Neural progenitor cell (in vitro differentiated cells): ENCODE measurements around the gene APOBEC3A. TPM values are rescaled to one million over a fixed set of nuclear protein-coding genes. Genes with fewer than 3 reads are reported as not detected.

Experiments
- DNase-seq: peaks from one replicate; pipeline ENCODE4 v3.0.0-alpha.2; 2016; ENCODE audit warnings: low spot score
- H2AFZ ChIP-seq: fragments of 200-600 bp; sonication (generic); replicated peaks from 2 replicates; pipeline ENCODE4 v1.6.1; 2016; ENCODE audit warnings: antibody characterized with exemption
- H3F3A ChIP-seq: fragments of 200-600 bp; sonication (generic); 2 replicates; pipeline ENCODE4 v1.6.1; 2016; ENCODE audit warnings: antibody characterized with exemption, low read depth
- H3K27ac ChIP-seq: fragments of 200-600 bp; sonication (generic); 2 replicates; pipeline ENCODE4 v1.5.1; 2016; ENCODE audit warnings: mild to moderate bottlenecking
- H3K27me3 ChIP-seq: fragments of 200-600 bp; sonication (generic); 2 replicates; pipeline ENCODE4 v1.6.1; 2016; ENCODE audit warnings: mild to moderate bottlenecking, moderate library complexity
- H3K36me3 ChIP-seq: fragments of 200-600 bp; sonication (generic); 2 replicates; pipeline ENCODE4 v1.5.1; 2016
- H3K4me1 ChIP-seq: fragments of 200-600 bp; sonication (generic); 2 replicates; pipeline ENCODE4 v1.6.1; 2016; ENCODE audit warnings: mixed run types
- H3K4me2 ChIP-seq: fragments of 200-600 bp; sonication (generic); 2 replicates; pipeline ENCODE4 v1.6.1; 2016
- H3K4me3 ChIP-seq: fragments of 200-600 bp; sonication (generic); 2 replicates; pipeline ENCODE4 v1.5.1; 2016
- H3K79me2 ChIP-seq: fragments of 200-600 bp; sonication (generic); 2 replicates; pipeline ENCODE4 v1.6.1; 2016; ENCODE audit warnings: low read depth
- H3K9ac ChIP-seq: fragments of 200-600 bp; sonication (generic); 2 replicates; pipeline ENCODE4 v1.6.1; 2016
- H3K9me3 ChIP-seq: fragments of 200-600 bp; sonication (generic); 2 replicates; pipeline ENCODE4 v1.5.1; 2016; ENCODE audit warnings: low read depth
- H4K20me1 ChIP-seq: fragments of 200-600 bp; sonication (generic); 2 replicates; pipeline ENCODE4 v1.6.1; 2016; ENCODE audit warnings: low read depth
- H3K27ac Mint-ChIP-seq: 3 replicates; pipeline ENCODE4 v1.8.0; 2021; ENCODE audit warnings: mixed read lengths
- H3K27me3 Mint-ChIP-seq: 2 replicates; pipeline ENCODE4 v1.8.0; 2022; ENCODE audit warnings: low read depth, mild to moderate bottlenecking, inconsistent platforms, moderate library complexity, mixed read lengths; ENCODE audit not compliant: insufficient read depth
- H3K36me3 Mint-ChIP-seq: 3 replicates; pipeline ENCODE4 v1.8.0; 2021; ENCODE audit warnings: mixed read lengths
- H3K4me1 Mint-ChIP-seq: 3 replicates; pipeline ENCODE4 v1.8.0; 2021; ENCODE audit warnings: mixed read lengths
- H3K4me3 Mint-ChIP-seq: 3 replicates; pipeline ENCODE4 v1.8.0; 2021; ENCODE audit warnings: mild to moderate bottlenecking, moderate library complexity, mixed read lengths
- H3K9me3 Mint-ChIP-seq: 3 replicates; pipeline ENCODE4 v1.8.0; 2020; ENCODE audit warnings: mixed read lengths
- CTCF ChIP-seq: fragments of 200-600 bp; sonication (generic); IDR thresholded peaks from 2 replicates; pipeline ENCODE4 v1.5.1; 2017; ENCODE audit warnings: antibody characterized with exemption, mild to moderate bottlenecking
- EZH2 ChIP-seq: fragments of 200-600 bp; sonication (generic); IDR thresholded peaks from 2 replicates; pipeline ENCODE4 v1.6.1; 2017; ENCODE audit warnings: antibody characterized with exemption, mild to moderate bottlenecking, moderate library complexity
- EZH2phosphoT487 ChIP-seq: fragments of 200-600 bp; sonication (generic); IDR thresholded peaks from 2 replicates; pipeline ENCODE4 v1.6.1; 2017; ENCODE audit warnings: antibody characterized with exemption
- total RNA-seq: library from RNA; depleted of rRNA; stranded (reverse); fragments of >200 nt; gene quantifications from 2 replicates; pipeline ENCODE4 v1.2.3, GENCODE V29; 2015; ENCODE audit warnings: low replicate concordance

Gene APOBEC3A
- total RNA-seq, 1 donor from 2014 or later = not detected

GRCh38 chr22:38963872-38964271 is 6.5 kb downstream of the APOBEC3A start:
- peak overlapping the region; percentile 33 for H3K27ac Mint-ChIP-seq
- Histone ChIP-seq H3K79me2 (no peaks in the 10 kb centered on the region), H3K27ac (no peak overlapping the region), H3K9ac (no peak overlapping the region), H3K9me3 (no peaks in the 10 kb centered on the region), H3K36me3 (no peaks in the 10 kb centered on the region), H3K4me2 (no peak overlapping the region), H3K4me3 (no peak overlapping the region), H2AFZ (no peak overlapping the region), H3K4me1 (no peaks in the 10 kb centered on the region), H4K20me1 (no peaks in the 10 kb centered on the region), H3F3A (no peaks in the 10 kb centered on the region), H3K27me3 (no peaks in the 10 kb centered on the region)
- H3K9me3 Mint-ChIP-seq = no peaks in the 10 kb centered on the region
- H3K4me3 Mint-ChIP-seq = peak overlapping the region; percentile 65
- H3K27me3 Mint-ChIP-seq = peaks cover 7% of the 10 kb centered on the region
- no peaks in the 10 kb centered on the region for H3K36me3 Mint-ChIP-seq
- H3K4me1 Mint-ChIP-seq = peaks cover 13% of the 10 kb centered on the region
- no peak for DNase-seq
- no peak for TF ChIP-seq EZH2
- TF ChIP-seq CTCF = no peak
- no peak for TF ChIP-seq EZH2phosphoT487

GRCh38 chr22:38964306-38964705 is 6.9 kb downstream of the APOBEC3A start:
- no peaks in the 10 kb centered on the region for H3K36me3 Mint-ChIP-seq
- Histone ChIP-seq H3K9ac (no peak overlapping the region), H3K4me3 (no peak overlapping the region), H2AFZ (no peak overlapping the region), H3K36me3 (no peaks in the 10 kb centered on the region), H3K79me2 (no peaks in the 10 kb centered on the region), H3K4me2 (no peak overlapping the region), H3K27ac (no peak overlapping the region), H3K27me3 (no peaks in the 10 kb centered on the region), H3K4me1 (no peaks in the 10 kb centered on the region), H3F3A (no peaks in the 10 kb centered on the region), H3K9me3 (no peaks in the 10 kb centered on the region), H4K20me1 (no peaks in the 10 kb centered on the region)
- H3K9me3 Mint-ChIP-seq = no peaks in the 10 kb centered on the region
- no peak for DNase-seq
- no peak overlapping the region for H3K27ac Mint-ChIP-seq
- TF ChIP-seq CTCF (no peak), EZH2 (no peak), EZH2phosphoT487 (no peak)
- H3K27me3 Mint-ChIP-seq = peaks cover 5% of the 10 kb centered on the region
- no peak overlapping the region for H3K4me3 Mint-ChIP-seq
- H3K4me1 Mint-ChIP-seq = peaks cover 13% of the 10 kb centered on the region

GRCh38 chr22:38964989-38965388 is 7.6 kb downstream of the APOBEC3A start:
- Histone ChIP-seq H3F3A (no peaks in the 10 kb centered on the region), H3K27me3 (no peaks in the 10 kb centered on the region), H3K79me2 (no peaks in the 10 kb centered on the region), H3K4me1 (no peaks in the 10 kb centered on the region), H3K4me3 (no peak overlapping the region), H3K9me3 (no peaks in the 10 kb centered on the region), H3K4me2 (no peak overlapping the region), H2AFZ (no peak overlapping the region), H4K20me1 (no peaks in the 10 kb centered on the region), H3K9ac (no peak overlapping the region), H3K36me3 (no peaks in the 10 kb centered on the region), H3K27ac (no peak overlapping the region)
- Mint-ChIP-seq H3K27me3 (peaks cover 9% of the 10 kb centered on the region), H3K9me3 (no peaks in the 10 kb centered on the region), H3K4me1 (peaks cover 13% of the 10 kb centered on the region), H3K27ac (no peak overlapping the region), H3K36me3 (no peaks in the 10 kb centered on the region), H3K4me3 (no peak overlapping the region)
- DNase-seq = no peak
- no peak for TF ChIP-seq EZH2phosphoT487
- TF ChIP-seq CTCF = no peak
- TF ChIP-seq EZH2 = no peak
